H1 (cell line): ENCODE measurements around the gene COL19A1. TPM values are rescaled to one million over a fixed set of nuclear protein-coding genes. Genes with fewer than 3 reads are reported as not detected.

Experiments
- CTCF ChIA-PET: fragments of 300-600 bp; sonication (Branson Sonifier 250); formaldehyde crosslinking; loops from one replicate; lab custom pipeline; 2021; ENCODE audit not compliant: partially characterized antibody; lab: Charles Lee
- POLR2A ChIA-PET: fragments of 300-600 bp; sonication (Branson Sonifier 250); formaldehyde crosslinking; loops from one replicate; lab custom pipeline; 2021; ENCODE audit warnings: inconsistent platforms; ENCODE audit not compliant: partially characterized antibody; lab: Charles Lee
- DNase-seq, 2 experiments: peaks; one replicate each; pipeline versions ENCODE4 v3.0.0 to v3.0.0-alpha.2; 2010 to 2022; ENCODE audit warnings: low spot score in 2 of 2, low read depth in 1 of 2, mixed read lengths in 1 of 2
- FAIRE-seq: peaks from 2 replicates; lab custom pipeline; 2011; peaks lifted over from hg19 to GRCh38; lab: Jason Lieb, UNC
- H2AFZ ChIP-seq: 2 replicates; pipeline ENCODE4 v1.8.1; 2012; ENCODE audit warnings: low read length, inconsistent platforms
- H2AK5ac ChIP-seq: 2 replicates; pipeline ENCODE4 v1.6.1; 2013; ENCODE audit warnings: low read depth, low read length
- H2BK120ac ChIP-seq: replicated peaks from 2 replicates; pipeline ENCODE3; 2013; ENCODE audit warnings: low read depth, low read length, inconsistent platforms
- H2BK12ac ChIP-seq: 2 replicates; pipeline ENCODE4 v1.6.1; 2013; ENCODE audit warnings: low read depth, low read length
- H2BK15ac ChIP-seq: 2 replicates; pipeline ENCODE4 v1.6.1; 2013; ENCODE audit warnings: low read length
- H2BK20ac ChIP-seq: 2 replicates; pipeline ENCODE4 v1.6.1; 2013; ENCODE audit warnings: low read length
- H2BK5ac ChIP-seq: 2 replicates; pipeline ENCODE4 v1.6.1; 2013; ENCODE audit warnings: low read depth, low read length
- H3K14ac ChIP-seq: 2 replicates; pipeline ENCODE4 v1.6.1; 2013; ENCODE audit warnings: inconsistent platforms; ENCODE audit not compliant: insufficient read length
- H3K18ac ChIP-seq: 2 replicates; pipeline ENCODE4 v1.6.1; 2013; ENCODE audit warnings: low read length; ENCODE audit errors: extremely low read depth
- H3K23ac ChIP-seq: 2 replicates; pipeline ENCODE4 v1.6.1; 2013; ENCODE audit warnings: inconsistent platforms; ENCODE audit not compliant: insufficient read length
- H3K23me2 ChIP-seq: 2 replicates; pipeline ENCODE4 v1.6.1; 2013; ENCODE audit warnings: low read depth, low read length
- H3K27ac ChIP-seq: 2 replicates; pipeline ENCODE4 v1.6.1; 2011; ENCODE audit warnings: low read depth, low read length, inconsistent platforms
- H3K27me3 ChIP-seq, 4 experiments: replicated peaks in 1 of 4; 1 replicate in 1 of 4; 2 replicates in 3 of 4; pipeline versions ENCODE4 v1.6.1 to v1.8.1; 2011 to 2013; ENCODE audit warnings: low read length in 3 of 4, mild to moderate bottlenecking in 3 of 4, inconsistent platforms in 2 of 4, mixed read lengths in 2 of 4, moderate library complexity in 1 of 4; ENCODE audit not compliant: control insufficient read depth in 3 of 4, insufficient read depth in 3 of 4; ENCODE audit errors: extremely low read depth in 1 of 4
- H3K36me3 ChIP-seq, 4 experiments: 2 replicates each; pipeline versions ENCODE4 v1.6.1 to v1.8.1; 2011 to 2013; ENCODE audit warnings: mild to moderate bottlenecking in 4 of 4, low read length in 3 of 4, moderate library complexity in 2 of 4, control low read depth in 1 of 4, inconsistent platforms in 1 of 4; ENCODE audit not compliant: insufficient read depth in 4 of 4, control insufficient read depth in 2 of 4
- H3K4ac ChIP-seq: replicated peaks from 2 replicates; pipeline ENCODE3; 2013; ENCODE audit warnings: low read length, low read depth, mixed read lengths, inconsistent platforms; ENCODE audit not compliant: insufficient read length
- H3K4me1 ChIP-seq, 4 experiments: replicated peaks in 1 of 4; 1 replicate in 1 of 4; 2 replicates in 3 of 4; pipeline versions ENCODE4 v1.6.1 to v1.8.1; 2011 to 2013; ENCODE audit warnings: low read length in 3 of 4, inconsistent platforms in 2 of 4, mixed read lengths in 1 of 4; ENCODE audit not compliant: insufficient read depth in 4 of 4, control insufficient read depth in 3 of 4
- H3K4me2 ChIP-seq, 2 experiments: 2 replicates each; pipeline versions ENCODE4 v1.6.1 to v1.8.1; 2011 to 2013; ENCODE audit warnings: low read depth in 2 of 2, low read length in 2 of 2, control low read depth in 1 of 2, inconsistent platforms in 1 of 2, mild to moderate bottlenecking in 1 of 2; ENCODE audit not compliant: insufficient read depth in 1 of 2
- H3K4me3 ChIP-seq, 4 experiments: fragments of 200-600, 300-600 bp in 1 of 4; sonication (generic), shearing (Covaris generic), sonication (Bioruptor Twin) in 1 of 4; 2 replicates each; pipeline versions ENCODE4 v1.5.1 to v1.8.1; 2011 to 2016; ENCODE audit warnings: low read length in 4 of 4, low read depth in 3 of 4, control low read depth in 2 of 4, inconsistent platforms in 2 of 4, mild to moderate bottlenecking in 2 of 4, mixed read lengths in 1 of 4, moderate library complexity in 1 of 4; ENCODE audit not compliant: insufficient read depth in 2 of 4; ENCODE audit errors: extremely low read depth in 1 of 4
- H3K56ac ChIP-seq: replicated peaks from 2 replicates; pipeline ENCODE3; 2013; ENCODE audit warnings: low read depth, mild to moderate bottlenecking, mixed read lengths, low read length, inconsistent platforms; ENCODE audit not compliant: insufficient read length
- H3K79me1 ChIP-seq: 2 replicates; pipeline ENCODE4 v1.6.1; 2013; ENCODE audit warnings: low read depth, low read length, control low read depth
- H3K79me2 ChIP-seq, 2 experiments: 2 replicates each; pipeline versions ENCODE4 v1.6.1 to v1.8.1; 2012 to 2013; ENCODE audit warnings: low read length in 2 of 2, mild to moderate bottlenecking in 2 of 2, inconsistent platforms in 1 of 2; ENCODE audit not compliant: insufficient read depth in 2 of 2, control insufficient read depth in 1 of 2
- H3K9ac ChIP-seq, 4 experiments: replicated peaks in 1 of 4; 1 replicate in 1 of 4; 2 replicates in 3 of 4; pipeline versions ENCODE4 v1.6.1 to v1.8.1; 2011 to 2013; ENCODE audit warnings: low read depth in 3 of 4, low read length in 3 of 4, control low read depth in 2 of 4, mild to moderate bottlenecking in 2 of 4, moderate library complexity in 2 of 4, inconsistent platforms in 1 of 4; ENCODE audit errors: extremely low read depth in 1 of 4
- H3K9me3 ChIP-seq, 2 experiments: 2 replicates each; pipeline versions ENCODE4 v1.6.1 to v1.8.1; 2012 to 2013; ENCODE audit warnings: mild to moderate bottlenecking in 2 of 2, moderate library complexity in 2 of 2, control low read depth in 1 of 2, inconsistent platforms in 1 of 2, low read depth in 1 of 2, low read length in 1 of 2, mixed read lengths in 1 of 2; ENCODE audit not compliant: insufficient read depth in 2 of 2
- H4K20me1 ChIP-seq, 2 experiments: replicated peaks in 1 of 2; 2 replicates each; pipeline versions ENCODE3 to v1.8.1; 2011 to 2013; ENCODE audit warnings: inconsistent platforms in 2 of 2, low read length in 2 of 2, mild to moderate bottlenecking in 1 of 2; ENCODE audit not compliant: insufficient read depth in 2 of 2, control insufficient read depth in 1 of 2
- H4K5ac ChIP-seq: 2 replicates; pipeline ENCODE4 v1.6.1; 2013; ENCODE audit warnings: low read length, low read depth, mixed read lengths, inconsistent platforms; ENCODE audit not compliant: insufficient read length
- H4K8ac ChIP-seq: 2 replicates; pipeline ENCODE4 v1.8.0; 2013; ENCODE audit warnings: mild to moderate bottlenecking, moderate library complexity, low read length, inconsistent platforms; ENCODE audit not compliant: insufficient read depth; ENCODE audit errors: extremely low read depth
- H4K91ac ChIP-seq: replicated peaks from 2 replicates; pipeline ENCODE3; 2013; ENCODE audit warnings: low read length, mixed read lengths, inconsistent platforms; ENCODE audit not compliant: insufficient read length
- RXRA ChIP-seq: IDR thresholded peaks from 2 replicates; pipeline ENCODE4 v1.6.1; 2011; ENCODE audit warnings: low read depth, mild to moderate bottlenecking, low read length, moderate library complexity; ENCODE audit not compliant: insufficient read depth
- WGBS, 2 experiments: shearing (Covaris generic) in 1 of 2; methylation state at CpG; one replicate each; pipeline versions ENCODE4 v1.1.6 to v1.1.7; 2013 to 2015; ENCODE audit warnings: low lambda C conversion rate in 2 of 2, mixed read lengths in 2 of 2, inconsistent platforms in 1 of 2, low coverage in 1 of 2, missing lambda C conversion rate in 1 of 2; ENCODE audit not compliant: insufficient replicate concordance in 2 of 2, insufficient coverage in 1 of 2, insufficient read length in 1 of 2; ENCODE audit errors: extremely low coverage in 1 of 2, missing lambda C conversion rate in 1 of 2; 5-methylcytosine and 5-hydroxymethylcytosine counted together
- polyA plus RNA-seq, 7 experiments: library from polyadenylated mRNA; depleted of rRNA in 3 of 7; stranded (reverse) in 5 of 7; unstranded in 2 of 7; fragments of >200 nt in 5 of 7; fragments of 200-250 nt in 2 of 7; gene quantifications; 1 replicate in 5 of 7; 2 replicates in 1 of 7; 4 replicates in 1 of 7; pipeline versions ENCODE4 v1.2.1 to v1.2.3, GENCODE V29; 2011 to 2013; ENCODE audit warnings: missing spikeins in 2 of 7, mixed read lengths in 2 of 7
- total RNA-seq: library from RNA; stranded (reverse); fragmentation: NEBNext Ultra II Directional; extraction: Animal tissue kit (Norgen Biotek cat#: 25700); gene quantifications from 2 replicates; pipeline ENCODE4 v1.2.1, GENCODE V29; 2021

COL19A1 gene
- total and polyA plus RNA-seq, 2 of the 8 experiments (the other 6 are each of a cell fraction or from before 2014, with no cell fraction given): not detected

- Histone ChIP-seq H2AFZ (no peak overlapping the region), H4K5ac (no peak overlapping the region), H3K23ac (no peak overlapping the region), H3K36me3 (no peaks in the 10 kb centered on the region), H3K56ac (no peak overlapping the region)
- no peak for TF ChIP-seq RXRA
- TF ChIP-seq, all 59 proteins: peak for 0
- ChIA-PET POLR2A (no interaction called here), CTCF (interaction anchor here (0.9 to 1.4 kb wide), 2 partner anchors 233 to 291 kb away, joined by 3 read pairs; no protein-coding TSS in a partner anchor)
- no peak overlapping the region for H3K14ac ChIP-seq
- H3K4me3 ChIP-seq: no peak overlapping the region
- H2BK12ac ChIP-seq: no peak overlapping the region
- no peak overlapping the region for H3K18ac ChIP-seq
- H3K4me2 ChIP-seq: no peak overlapping the region
- H2AK5ac ChIP-seq: no peak overlapping the region
- no peak for FAIRE-seq
- H4K20me1 ChIP-seq: no peaks in the 10 kb centered on the region
- H3K79me1 ChIP-seq: no peaks in the 10 kb centered on the region
- no peak for DNase-seq
- no peak overlapping the region for H3K9ac ChIP-seq
- no peaks in the 10 kb centered on the region for H3K9me3 ChIP-seq
- H4K91ac ChIP-seq: no peak overlapping the region
- no peaks in the 10 kb centered on the region for H3K79me2 ChIP-seq
- H2BK5ac ChIP-seq: no peak overlapping the region
- no peak overlapping the region for H3K4ac ChIP-seq
- no peaks in the 10 kb centered on the region for H3K23me2 ChIP-seq
- no peak overlapping the region for H4K8ac ChIP-seq
- H3K27ac ChIP-seq: no peak overlapping the region
- WGBS, 2 experiments: 84% methylated on average over 3 of the region's 3 CpGs; no CpG with 5 or more reads in 1 of the 2 experiments
- H2BK120ac ChIP-seq: no peak overlapping the region
- H2BK20ac ChIP-seq: no peak overlapping the region
- no peaks in the 10 kb centered on the region for H3K4me1 ChIP-seq
- H3K27me3 ChIP-seq: no peaks in the 10 kb centered on the region
- H2BK15ac ChIP-seq: no peak overlapping the region
Observed at GRCh38 chr6:69875715-69876114, 9.4 kb downstream of the COL19A1 start.
